Esophagus squamous epithelium (tissue), 4 donors: ENCODE results near the gene FN1.

Source experiments
- POLR2A ChIP-seq, 4 donors: fragments of 450-650 bp; IDR thresholded peaks; one replicate each; pipeline ENCODE4 v1.6.1; 2017; ENCODE audit warnings: antibody characterized with exemption in 4 of 4, mild to moderate bottlenecking in 4 of 4, moderate library complexity in 3 of 4
- TF ChIP-seq, protein P1 (sequence below), 6 experiments: fragments of 450-650 bp in 4 of 6; fragments of 200-600 bp in 2 of 6; sonication (generic) in 2 of 6; IDR thresholded peaks; one replicate each; pipeline ENCODE4 v1.5.1; 2016 to 2019; ENCODE audit warnings: antibody characterized with exemption in 6 of 6, mild to moderate bottlenecking in 4 of 6, moderate library complexity in 4 of 6

DNA sequence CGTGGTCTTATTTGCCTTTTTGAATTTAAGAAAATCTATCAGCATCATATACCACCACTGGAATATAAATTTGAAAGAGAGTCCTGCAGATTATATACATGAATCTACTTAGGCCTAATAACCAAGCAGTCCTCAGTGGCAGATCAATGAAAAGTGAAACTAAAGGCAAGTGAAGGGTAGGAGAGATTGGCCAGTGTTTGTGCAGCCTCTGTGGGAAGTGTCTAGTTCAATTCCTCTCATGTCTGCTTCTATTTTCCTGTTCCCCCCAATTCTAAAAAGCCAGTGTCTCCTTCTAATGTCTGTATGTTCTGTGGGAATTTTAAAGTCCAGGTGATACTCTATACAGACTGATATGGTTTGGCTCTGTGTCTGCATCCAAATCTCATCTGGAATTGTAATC is 61.9 kb downstream of the FN1 start:
- TF ChIP-seq, protein P1, sequence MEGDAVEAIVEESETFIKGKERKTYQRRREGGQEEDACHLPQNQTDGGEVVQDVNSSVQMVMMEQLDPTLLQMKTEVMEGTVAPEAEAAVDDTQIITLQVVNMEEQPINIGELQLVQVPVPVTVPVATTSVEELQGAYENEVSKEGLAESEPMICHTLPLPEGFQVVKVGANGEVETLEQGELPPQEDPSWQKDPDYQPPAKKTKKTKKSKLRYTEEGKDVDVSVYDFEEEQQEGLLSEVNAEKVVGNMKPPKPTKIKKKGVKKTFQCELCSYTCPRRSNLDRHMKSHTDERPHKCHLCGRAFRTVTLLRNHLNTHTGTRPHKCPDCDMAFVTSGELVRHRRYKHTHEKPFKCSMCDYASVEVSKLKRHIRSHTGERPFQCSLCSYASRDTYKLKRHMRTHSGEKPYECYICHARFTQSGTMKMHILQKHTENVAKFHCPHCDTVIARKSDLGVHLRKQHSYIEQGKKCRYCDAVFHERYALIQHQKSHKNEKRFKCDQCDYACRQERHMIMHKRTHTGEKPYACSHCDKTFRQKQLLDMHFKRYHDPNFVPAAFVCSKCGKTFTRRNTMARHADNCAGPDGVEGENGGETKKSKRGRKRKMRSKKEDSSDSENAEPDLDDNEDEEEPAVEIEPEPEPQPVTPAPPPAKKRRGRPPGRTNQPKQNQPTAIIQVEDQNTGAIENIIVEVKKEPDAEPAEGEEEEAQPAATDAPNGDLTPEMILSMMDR (IDR thresholded peaks at IDR 0.05) = no peak
- TF ChIP-seq POLR2A (IDR thresholded peaks at IDR 0.05) = no peak
